ENCODE results near the gene MTMR3. TPM values are rescaled to one million over a fixed set of nuclear protein-coding genes. Genes with fewer than 3 reads are reported as not detected.

Gene MTMR3
- polyA plus RNA-seq, 1 of the 3 experiments (the other 2 are of a cell fraction), result 20.4 TPM

- TF ChIP-seq CTCF (IDR thresholded peaks at IDR 0.05) (no peak), FOSL2 (IDR thresholded peaks at IDR 0.05; ENCODE audit: borderline replicate concordance, low read depth) (no peak), TEAD4 (IDR thresholded peaks at IDR 0.05; ENCODE audit: borderline replicate concordance, insufficient read depth) (no peak), NFIC (IDR thresholded peaks at IDR 0.05; ENCODE audit: borderline replicate concordance) (no peak), MEF2A (IDR thresholded peaks at IDR 0.05; ENCODE audit: borderline replicate concordance, low read depth) (no peak)
Measured at GRCh38 chr22:29988719-29989118, 105.7 kb downstream of the MTMR3 start (continued).

- TF ChIP-seq RFX5 (IDR thresholded peaks at IDR 0.05; ENCODE audit: low read length) (no peak), SIN3A (IDR thresholded peaks at IDR 0.05; ENCODE audit: borderline replicate concordance, low read depth, low read length) (no peak), NFIC (IDR thresholded peaks at IDR 0.05; ENCODE audit: borderline replicate concordance) (no peak), JUND (IDR thresholded peaks at IDR 0.05) (no peak), ELF1 (IDR thresholded peaks at IDR 0.05) (no peak), SMC3 (IDR thresholded peaks at IDR 0.05; ENCODE audit: low read depth, low read length) (no peak), PBX3 (IDR thresholded peaks at IDR 0.05) (no peak), RXRA (IDR thresholded peaks at IDR 0.05; ENCODE audit: borderline replicate concordance, low read depth) (no peak), FOSL2 (IDR thresholded peaks at IDR 0.05; ENCODE audit: borderline replicate concordance, low read depth) (no peak), GATA2 (CRISPR knock-in tag; IDR thresholded peaks at IDR 0.05) (no peak), ZBTB33 (IDR thresholded peaks at IDR 0.05; ENCODE audit: borderline replicate concordance, low read depth) (no peak)
- no peak overlapping the region for H3K4me2 ChIP-seq
- WGBS (ENCODE audit: low lambda C conversion rate), result 95% methylated on average over 6 of the region's 6 CpGs
- no peak for DNase-seq
- H3K36me3 ChIP-seq (replicated peaks in 1 of 2; ENCODE audit: control insufficient read depth in 1 of 2, insufficient read depth in 2 of 2, low read length in 1 of 2), result peaks cover 18 to 26% of the 10 kb centered on the region in 2 experiments
- H3K9me2 ChIP-seq, result no peaks in the 10 kb centered on the region
- ChIA-PET CTCF (interaction anchor here (9.7 kb wide), 1 partner anchor 15 kb away, joined by 46 read pairs; no protein-coding TSS in a partner anchor), POLR2A (no interaction called here)
- H3F3A ChIP-seq (replicated peaks; ENCODE audit: insufficient read depth), result peaks cover 12% of the 10 kb centered on the region
- H2AFZ ChIP-seq (ENCODE audit: low read depth), result no peak overlapping the region
- no peaks in the 10 kb centered on the region for H3K9me3 ChIP-seq
- peaks cover 4% of the 10 kb centered on the region; the same call in 1 of the 2 replicates for H4K20me1 ChIP-seq (ENCODE audit: insufficient read depth)
- H3K9ac ChIP-seq, result no peak overlapping the region
- peaks cover 5 to 21% of the 10 kb centered on the region in 2 experiments for H3K4me1 ChIP-seq (ENCODE audit: control insufficient read depth in 1 of 2, insufficient read depth in 2 of 2, low read depth in 1 of 2, low read length in 1 of 2)
- H3K4me3 ChIP-seq (ENCODE audit: low read depth in 2 of 2, low read length in 1 of 2), result no peak overlapping the region
- no peaks in the 10 kb centered on the region for H3K27me3 ChIP-seq (ENCODE audit: insufficient read depth)
- H3K27ac ChIP-seq (ENCODE audit: low read depth in 2 of 2, low read length in 1 of 2), result no peak overlapping the region
- H3K79me2 ChIP-seq (ENCODE audit: insufficient read depth), result no peaks in the 10 kb centered on the region
Measured at GRCh38 chr22:29989446-29989845, 106.5 kb downstream of the MTMR3 start.
